A673 (cell line): ENCODE data around the gene CNP. TPM values are rescaled to one million over a fixed set of nuclear protein-coding genes. Genes with fewer than 3 reads are reported as not detected.
"Not testable (repeated sequence)": the region's sequence is repeated elsewhere in the genome, so short reads cannot be mapped to it uniquely, and the experiment has no call there.

Experiments used
- BruUV-seq: library from RNA; stranded (reverse); fragments of 400-500 nt; replicated peaks from 2 replicates; lab custom pipeline; 2021; lab: Mats Ljungman, UMichigan
- CTCF ChIA-PET: fragments of 300-600 bp; sonication (Branson Sonifier 250); formaldehyde crosslinking; loops from one replicate; lab custom pipeline; 2022; ENCODE audit warnings: antibody characterized with exemption; lab: Charles Lee
- POLR2A ChIA-PET: fragments of 300-600 bp; sonication (Branson Sonifier 250); formaldehyde crosslinking; loops from one replicate; lab custom pipeline; 2022; ENCODE audit warnings: antibody characterized with exemption; ENCODE audit not compliant: low non-redundant PET; lab: Charles Lee
- DNase-seq: peaks from one replicate; pipeline ENCODE4 v3.0.0-alpha.2; 2015; ENCODE audit warnings: low spot score
- H3K27ac ChIP-seq: fragments of 200-600 bp; sonication (generic); 2 replicates; pipeline ENCODE4 v1.5.1; 2016; ENCODE audit warnings: mixed run types, low read depth, mild to moderate bottlenecking, mixed read lengths, antibody characterized with exemption, low read length; ENCODE audit not compliant: poor library complexity, severe bottlenecking
- H3K27me3 ChIP-seq: fragments of 200-600 bp; sonication (generic); replicated peaks from 2 replicates; pipeline ENCODE4 v1.6.1; 2017; ENCODE audit warnings: mixed run types, low read depth, mild to moderate bottlenecking, mixed read lengths, antibody characterized with exemption, low read length; ENCODE audit not compliant: insufficient read depth, poor library complexity
- H3K36me3 ChIP-seq: fragments of 200-600 bp; sonication (generic); 2 replicates; pipeline ENCODE4 v1.6.1; 2016; ENCODE audit warnings: mixed run types, mild to moderate bottlenecking, mixed read lengths, antibody characterized with exemption, low read length; ENCODE audit not compliant: insufficient read depth, poor library complexity, severe bottlenecking
- H3K4me1 ChIP-seq: fragments of 200-600 bp; sonication (generic); 2 replicates; pipeline ENCODE4 v1.6.1; 2017; ENCODE audit warnings: mixed run types, mild to moderate bottlenecking, mixed read lengths, antibody characterized with exemption, low read length; ENCODE audit not compliant: insufficient read depth, poor library complexity, severe bottlenecking
- H3K4me3 ChIP-seq: fragments of 200-600 bp; sonication (generic); 2 replicates; pipeline ENCODE4 v1.5.1; 2016; ENCODE audit warnings: low read depth, mixed run types, mild to moderate bottlenecking, mixed read lengths, low read length; ENCODE audit not compliant: poor library complexity, severe bottlenecking
- H3K9me3 ChIP-seq: fragments of 200-600 bp; sonication (generic); 2 replicates; pipeline ENCODE4 v1.6.1; 2016; ENCODE audit warnings: mixed run types, low read depth, mild to moderate bottlenecking, mixed read lengths, antibody characterized with exemption, low read length; ENCODE audit not compliant: poor library complexity, severe bottlenecking
- CTCF ChIP-seq: fragments of 300-800, 200-600 bp; sonication (generic); conservative IDR thresholded peaks from 2 replicates; pipeline ENCODE4 v1.5.1; 2017; ENCODE audit warnings: low read depth, mild to moderate bottlenecking, antibody characterized with exemption, low read length, moderate library complexity, mixed read lengths
- EZH2 ChIP-seq: fragments of 200-600 bp; sonication (generic); IDR thresholded peaks from 2 replicates; pipeline ENCODE4 v1.6.1; 2017; ENCODE audit warnings: borderline replicate concordance, low read depth, mild to moderate bottlenecking, mixed read lengths, antibody characterized with exemption, low read length; ENCODE audit not compliant: poor library complexity, severe bottlenecking
- intact Hi-C: fragments of 100-400 bp; cut with micrococcal nuclease; formaldehyde crosslinking; loops from one replicate; pipeline ENCODE4 v1.10.0; 2022; ENCODE audit not compliant: unreplicated experiment
- total RNA-seq: library from RNA; stranded (reverse); gene quantifications from 2 replicates; pipeline ENCODE4 v1.2.3, GENCODE V29; 2021

CNP gene
- total RNA-seq, 1 experiment from 2014 or later, result 55.6 TPM

GRCh38 chr17:42010898-42011516 lies 44.4 kb downstream of the CNP start:
- DNase-seq, result peak; percentile 10
- POLR2A ChIA-PET, result no interaction called here
- Histone ChIP-seq H3K27ac (no peak overlapping the region), H3K4me1 (no peaks in the 10 kb centered on the region), H3K4me3 (no peak overlapping the region), H3K27me3 (no peaks in the 10 kb centered on the region), H3K9me3 (no peaks in the 10 kb centered on the region), H3K36me3 (no peaks in the 10 kb centered on the region)
- CTCF ChIA-PET, result no interaction called here
- intact Hi-C loops, result no loop called here
- no peak for TF ChIP-seq EZH2
- TF ChIP-seq CTCF, result no peak
- BruUV-seq, result no TSS peak

- H3K9me3 ChIP-seq, H3K4me3 ChIP-seq, CTCF ChIA-PET, intact Hi-C loops, H3K36me3 ChIP-seq, H3K27ac ChIP-seq, H3K4me1 ChIP-seq, POLR2A ChIA-PET, H3K27me3 ChIP-seq, BruUV-seq, DNase-seq: not testable (repeated sequence)
Observed at GRCh38 chr17:42012363-42012762, 45.8 kb downstream of the CNP start.

- CTCF ChIA-PET, H3K36me3 ChIP-seq, H3K4me3 ChIP-seq, H3K9me3 ChIP-seq, H3K27me3 ChIP-seq, intact Hi-C loops, DNase-seq, H3K27ac ChIP-seq, H3K4me1 ChIP-seq, BruUV-seq: not testable (repeated sequence)
- POLR2A ChIA-PET, result interaction anchor here (0.7 kb wide), 1 partner anchor 118 kb away, joined by 5 read pairs; no protein-coding TSS in a partner anchor
Observed at GRCh38 chr17:42013740-42014139, 47.1 kb downstream of the CNP start.

GRCh38 chr17:42016411-42016831 lies 49.8 kb downstream of the CNP start:
- DNase-seq, result peak; percentile 6
- no TSS peak for BruUV-seq
- Histone ChIP-seq H3K9me3 (no peaks in the 10 kb centered on the region), H3K36me3 (no peaks in the 10 kb centered on the region), H3K4me3 (peak overlapping the region; percentile 79), H3K4me1 (no peaks in the 10 kb centered on the region), H3K27ac (peak overlapping the region; percentile 94), H3K27me3 (no peaks in the 10 kb centered on the region)
- ChIA-PET CTCF (no interaction called here), POLR2A (no interaction called here)
- TF ChIP-seq CTCF (no peak), EZH2 (no peak)
- intact Hi-C loops, result no loop called here
